K562 treated with DMSO at 1 percent for 12 hours (cell line): ENCODE results near the gene ZNF618. TPM values are rescaled to one million over a fixed set of nuclear protein-coding genes. Genes with fewer than 3 reads are reported as not detected.

Experiments used
- total RNA-seq: library from RNA; unstranded; fragments of 300-600 nt; gene quantifications from 2 replicates; pipeline ENCODE4 v1.2.3, GENCODE V29; 2022; ENCODE audit not compliant: insufficient read depth

Gene ZNF618, protein sequence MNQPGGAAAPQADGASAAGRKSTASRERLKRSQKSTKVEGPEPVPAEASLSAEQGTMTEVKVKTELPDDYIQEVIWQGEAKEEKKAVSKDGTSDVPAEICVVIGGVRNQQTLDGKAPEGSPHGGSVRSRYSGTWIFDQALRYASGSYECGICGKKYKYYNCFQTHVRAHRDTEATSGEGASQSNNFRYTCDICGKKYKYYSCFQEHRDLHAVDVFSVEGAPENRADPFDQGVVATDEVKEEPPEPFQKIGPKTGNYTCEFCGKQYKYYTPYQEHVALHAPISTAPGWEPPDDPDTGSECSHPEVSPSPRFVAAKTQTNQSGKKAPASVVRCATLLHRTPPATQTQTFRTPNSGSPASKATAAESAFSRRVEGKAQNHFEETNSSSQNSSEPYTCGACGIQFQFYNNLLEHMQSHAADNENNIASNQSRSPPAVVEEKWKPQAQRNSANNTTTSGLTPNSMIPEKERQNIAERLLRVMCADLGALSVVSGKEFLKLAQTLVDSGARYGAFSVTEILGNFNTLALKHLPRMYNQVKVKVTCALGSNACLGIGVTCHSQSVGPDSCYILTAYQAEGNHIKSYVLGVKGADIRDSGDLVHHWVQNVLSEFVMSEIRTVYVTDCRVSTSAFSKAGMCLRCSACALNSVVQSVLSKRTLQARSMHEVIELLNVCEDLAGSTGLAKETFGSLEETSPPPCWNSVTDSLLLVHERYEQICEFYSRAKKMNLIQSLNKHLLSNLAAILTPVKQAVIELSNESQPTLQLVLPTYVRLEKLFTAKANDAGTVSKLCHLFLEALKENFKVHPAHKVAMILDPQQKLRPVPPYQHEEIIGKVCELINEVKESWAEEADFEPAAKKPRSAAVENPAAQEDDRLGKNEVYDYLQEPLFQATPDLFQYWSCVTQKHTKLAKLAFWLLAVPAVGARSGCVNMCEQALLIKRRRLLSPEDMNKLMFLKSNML
- 1.5 and 7.5 TPM in 2 replicates for total RNA-seq

DNA sequence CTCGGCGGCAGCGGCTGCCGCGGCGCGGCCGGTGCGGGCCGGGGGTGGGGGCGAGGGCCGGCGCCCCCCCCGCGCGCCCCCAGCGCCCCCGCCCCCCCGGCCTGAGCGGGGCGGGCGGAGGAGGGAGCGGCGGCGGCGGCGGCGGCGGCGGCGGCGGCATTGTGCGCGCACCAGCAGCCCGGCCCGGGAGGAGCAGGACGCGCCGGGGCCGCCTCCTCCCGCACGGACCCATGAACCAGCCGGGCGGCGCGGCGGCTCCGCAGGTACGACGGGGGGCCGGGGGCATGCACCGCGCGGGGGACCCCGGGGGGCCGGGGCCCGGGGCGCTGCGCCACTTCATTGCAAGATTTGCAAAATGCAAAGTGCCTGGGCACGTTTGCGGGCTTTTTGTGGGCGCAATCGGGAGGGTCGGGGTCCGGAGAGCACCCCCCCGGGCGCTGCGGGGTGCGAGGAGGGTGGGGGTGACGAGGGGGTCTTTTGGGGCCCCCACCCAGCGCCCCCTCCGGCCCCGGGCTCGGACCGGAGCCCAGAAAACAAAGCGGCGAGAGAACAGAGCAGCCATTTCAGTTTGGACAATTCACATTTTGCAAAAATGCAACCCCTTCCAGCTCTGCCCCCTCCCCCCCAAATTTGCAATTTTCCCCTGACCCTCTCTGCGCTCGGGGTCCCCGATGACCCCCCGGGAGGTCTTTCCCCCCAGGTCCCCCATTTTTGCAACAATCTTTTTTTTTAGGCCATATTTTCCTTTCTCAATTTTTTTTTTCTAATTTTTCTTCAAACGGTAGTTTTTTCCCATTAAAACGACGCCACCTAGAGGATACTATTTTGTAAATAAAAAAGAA lies at the start of gene ZNF618:
Gene ZNF618, plus strand, starts transcription at position 159 of the 842 bp plus-strand sequence. Its CDS starts 72 bp downstream, at position 231.

DNA sequence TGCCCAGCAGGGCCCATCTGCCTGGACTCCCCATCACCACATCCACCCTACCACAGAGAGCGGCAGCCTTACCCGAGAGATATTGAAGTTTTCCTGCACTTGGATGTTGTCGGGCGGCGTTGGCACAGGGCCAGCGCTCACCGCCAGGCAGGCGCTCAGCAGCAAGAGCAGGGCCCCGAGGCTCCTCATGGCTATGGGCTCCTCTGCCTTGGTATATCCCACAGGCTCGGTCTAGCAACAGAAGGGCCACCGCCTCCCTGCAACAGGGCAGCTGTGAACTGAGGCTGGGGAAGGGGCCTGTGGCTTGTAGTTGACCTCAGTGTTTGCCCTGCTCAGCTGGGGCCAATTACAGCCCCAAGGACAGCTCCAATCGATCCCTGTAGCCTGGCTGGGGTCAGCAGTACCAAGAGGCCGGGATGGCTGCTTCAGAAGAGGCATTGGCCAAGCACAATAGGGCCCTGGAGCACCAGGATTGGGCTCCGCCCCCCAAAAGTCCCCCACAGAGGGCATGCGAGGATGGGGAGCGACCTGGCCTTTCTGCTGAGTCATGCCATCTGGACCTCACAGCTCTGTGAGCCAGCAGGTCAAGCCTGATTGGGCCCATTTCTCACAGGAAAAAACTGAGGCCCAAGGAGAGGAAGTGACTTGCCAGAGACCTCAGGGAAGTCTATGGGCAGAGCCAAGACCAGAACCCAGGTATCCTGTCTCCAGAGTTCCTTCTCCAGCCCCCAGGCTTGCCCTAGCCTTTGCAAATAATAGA lies 202.1 kb downstream of the ZNF618 start, which contains the start of gene AMBP:
Gene AMBP, minus strand, starts transcription at position 280 of the 760 bp plus-strand sequence. Its CDS starts 91 bp downstream, at position 189.

DNA sequence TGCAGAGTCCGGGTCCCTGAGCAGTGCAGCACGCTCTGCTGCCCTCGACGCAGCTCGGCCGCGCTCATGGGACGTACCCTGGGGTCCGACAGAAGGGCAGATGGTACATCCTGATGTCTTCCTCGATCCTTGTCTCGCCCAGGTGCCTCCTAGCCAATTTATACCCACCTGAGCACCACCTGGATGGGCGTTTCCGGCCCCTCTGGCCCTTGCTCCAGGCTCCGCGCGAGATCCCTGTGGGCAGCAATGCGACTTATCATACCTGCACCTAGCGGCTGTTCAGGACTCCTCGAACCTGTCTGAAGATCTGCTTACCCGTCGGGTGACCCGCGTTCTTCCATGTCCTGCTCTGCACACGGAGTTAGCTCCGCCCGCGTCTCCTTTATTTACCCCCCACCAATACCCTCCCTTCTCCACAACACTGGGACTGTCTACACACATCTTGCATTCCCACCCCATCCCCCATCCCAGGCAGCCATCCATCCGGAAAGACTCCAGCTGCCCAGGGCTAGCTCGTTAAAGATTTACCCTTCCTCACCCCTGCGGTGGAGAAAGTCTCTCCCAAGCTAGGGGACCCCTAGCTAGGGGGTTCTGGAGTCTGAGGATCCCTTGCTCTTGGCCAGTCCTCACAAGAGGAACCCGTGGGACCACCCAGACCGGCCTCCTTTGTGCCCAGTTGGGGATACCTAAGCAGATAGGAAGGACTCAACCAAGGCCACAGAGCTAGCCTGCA lies 223.0 kb downstream of the ZNF618 start, which contains the start of gene KIF12:
Gene KIF12, minus strand, starts transcription at position 357 of the 733 bp plus-strand sequence. Its CDS starts 16 bp downstream, at position 341.

Other genes starting within 250 kb of the ZNF618 start
- not detected in 2 replicates for gene AMBP, start 202.0 kb downstream of the ZNF618 start, total RNA-seq
- gene KIF12, start 223.0 kb downstream of the ZNF618 start, total RNA-seq: not detected in 2 replicates